ENCODE results near the gene RABGAP1.

The RABGAP1 gene

GRCh38 chr9:123149067-123149466 lies 208.2 kb downstream of the RABGAP1 start:
- Histone ChIP-seq H3K36me3 (replicated peaks; ENCODE audit: insufficient read depth, low read length) (peaks cover 4% of the 10 kb centered on the region; the same call in 1 of the 2 replicates), H4K20me1 (ENCODE audit: insufficient read depth, low read length) (no peaks in the 10 kb centered on the region), H3K9me2 (replicated peaks; ENCODE audit: insufficient read depth, low read length) (no peaks in the 10 kb centered on the region), H3K27ac (ENCODE audit: low read length) (no peak overlapping the region), H2AFZ (ENCODE audit: low read length) (no peak overlapping the region), H3K27me3 (replicated peaks; ENCODE audit: insufficient read depth, low read length) (no peaks in the 10 kb centered on the region), H3K79me2 (ENCODE audit: low read length) (no peaks in the 10 kb centered on the region), H3K4me2 (ENCODE audit: low read depth, low read length) (no peak overlapping the region), H3K4me3 (ENCODE audit: low read length) (no peak overlapping the region), H3K4me1 (ENCODE audit: low read length) (no peaks in the 10 kb centered on the region), H3K9me3 (replicated peaks; ENCODE audit: insufficient read depth, low read length) (no peaks in the 10 kb centered on the region), H3K9ac (ENCODE audit: low read length) (no peak overlapping the region), H3F3A (ENCODE audit: insufficient read depth, low read length) (no peaks in the 10 kb centered on the region)
- TF ChIP-seq CTCF (IDR thresholded peaks at IDR 0.05; ENCODE audit: low read length), result no peak
- TF ChIP-seq EZH2phosphoT487 (IDR thresholded peaks at IDR 0.05; ENCODE audit: low read length), result no peak
- no peak for TF ChIP-seq EZH2 (optimal IDR thresholded peaks at IDR 0.05; ENCODE audit: low read depth, low read length)
- no peak for DNase-seq

GRCh38 chr9:123150708-123151503 lies 210.1 kb downstream of the RABGAP1 start:
- Histone ChIP-seq H3K9me2 (replicated peaks; ENCODE audit: insufficient read depth, low read length) (no peaks in the 10 kb centered on the region), H3K27me3 (replicated peaks; ENCODE audit: insufficient read depth, low read length) (no peaks in the 10 kb centered on the region), H3K4me1 (ENCODE audit: low read length) (no peaks in the 10 kb centered on the region), H3K9me3 (replicated peaks; ENCODE audit: insufficient read depth, low read length) (no peaks in the 10 kb centered on the region), H3K79me2 (ENCODE audit: low read length) (no peaks in the 10 kb centered on the region), H3K36me3 (replicated peaks; ENCODE audit: insufficient read depth, low read length) (peaks cover 4% of the 10 kb centered on the region; the same call in 1 of the 2 replicates), H4K20me1 (ENCODE audit: insufficient read depth, low read length) (no peaks in the 10 kb centered on the region), H3F3A (ENCODE audit: insufficient read depth, low read length) (no peaks in the 10 kb centered on the region), H3K9ac (ENCODE audit: low read length) (no peak overlapping the region), H2AFZ (ENCODE audit: low read length) (no peak overlapping the region), H3K4me3 (ENCODE audit: low read length) (no peak overlapping the region), H3K4me2 (ENCODE audit: low read depth, low read length) (no peak overlapping the region), H3K27ac (ENCODE audit: low read length) (no peak overlapping the region)
- TF ChIP-seq EZH2phosphoT487 (IDR thresholded peaks at IDR 0.05; ENCODE audit: low read length), result no peak
- TF ChIP-seq CTCF (IDR thresholded peaks at IDR 0.05; ENCODE audit: low read length), result no peak
- no peak for TF ChIP-seq EZH2 (optimal IDR thresholded peaks at IDR 0.05; ENCODE audit: low read depth, low read length)
- DNase-seq, result no peak
